MM.1S (cell line): ENCODE measurements around the gene EIF4G1.

Experiments
- CTCF ChIP-seq: fragments of 300-600 bp; sonication (generic); IDR thresholded peaks from 2 replicates; pipeline ENCODE4 v1.5.1; 2016; ENCODE audit warnings: antibody characterized with exemption, low read length, mixed read lengths
- EZH2 ChIP-seq: fragments of 300-600 bp; sonication (generic); optimal IDR thresholded peaks from 2 replicates; pipeline ENCODE3; 2017; ENCODE audit warnings: low read depth, mild to moderate bottlenecking, antibody characterized with exemption, low read length, mixed read lengths
- EZH2phosphoT487 ChIP-seq: fragments of 300-600 bp; sonication (generic); IDR thresholded peaks from 2 replicates; pipeline ENCODE4 v1.6.1; 2018; ENCODE audit warnings: antibody characterized with exemption, low read length

GRCh38 chr3:184328516-184328915, 14.1 kb downstream of the EIF4G1 start:
- no peak for TF ChIP-seq EZH2phosphoT487
- TF ChIP-seq CTCF = no peak
- TF ChIP-seq EZH2 = no peak
